ENCODE measurements around the gene SKIC8.

SKIC8 gene

DNA sequence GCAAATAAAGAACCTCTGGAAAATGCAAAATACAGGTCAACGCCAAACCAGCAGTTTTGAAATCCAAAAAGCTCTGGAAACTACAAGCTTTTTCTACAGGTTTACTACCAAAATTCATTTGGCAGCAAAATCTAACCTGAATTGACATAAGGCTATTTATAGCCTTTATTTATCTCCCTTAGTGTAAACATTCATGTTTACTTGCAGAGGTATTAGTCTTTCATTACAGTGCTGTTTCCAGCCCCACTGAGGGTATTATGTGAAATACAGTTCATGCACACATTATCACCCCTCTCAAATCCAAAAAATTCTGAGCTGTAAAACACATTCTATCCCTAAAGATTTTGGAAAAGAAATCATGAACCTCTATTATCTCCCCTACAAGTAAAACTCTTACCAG is 7.2 kb downstream of the SKIC8 start:
- DNase-seq, result no peak

GRCh38 chr15:78291698-78292097 is 7.7 kb downstream of the SKIC8 start:
- DNase-seq, result no peak

GRCh38 chr15:78291052-78291451 is 8.4 kb downstream of the SKIC8 start:
- DNase-seq, result no peak

- no peak for DNase-seq
Observed at GRCh38 chr15:78290222-78290621, 9.2 kb downstream of the SKIC8 start.

- DNase-seq, result no peak
Observed at GRCh38 chr15:78284758-78285157, 14.7 kb downstream of the SKIC8 start.

DNA sequence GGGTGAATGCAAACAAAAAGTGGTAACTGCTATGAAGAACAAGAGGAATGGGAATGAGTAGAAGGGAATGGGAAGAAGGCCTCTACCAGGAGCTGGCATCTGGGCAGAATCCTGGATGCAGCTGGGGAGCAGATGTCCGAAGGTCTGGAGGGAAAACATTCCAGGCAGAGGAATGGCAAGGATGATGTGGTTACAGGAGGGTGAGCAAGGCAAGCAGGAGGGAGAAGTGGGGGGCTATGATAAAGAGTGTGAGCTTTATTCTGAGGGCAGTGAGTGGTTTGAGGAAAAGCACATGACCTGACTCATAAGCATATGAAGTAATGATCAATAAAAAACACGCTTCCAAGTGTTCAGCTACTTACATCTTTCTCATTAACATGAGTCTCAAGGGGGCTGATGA is 17.1 kb downstream of the SKIC8 start:
- DNase-seq, result no peak

- DNase-seq, result peak in 1 of 56 donors; percentile 15
Observed at GRCh38 chr15:78280319-78281072, 18.9 kb downstream of the SKIC8 start.

GRCh38 chr15:78276064-78276943 is 23.1 kb downstream of the SKIC8 start:
- no peak for DNase-seq

DNA sequence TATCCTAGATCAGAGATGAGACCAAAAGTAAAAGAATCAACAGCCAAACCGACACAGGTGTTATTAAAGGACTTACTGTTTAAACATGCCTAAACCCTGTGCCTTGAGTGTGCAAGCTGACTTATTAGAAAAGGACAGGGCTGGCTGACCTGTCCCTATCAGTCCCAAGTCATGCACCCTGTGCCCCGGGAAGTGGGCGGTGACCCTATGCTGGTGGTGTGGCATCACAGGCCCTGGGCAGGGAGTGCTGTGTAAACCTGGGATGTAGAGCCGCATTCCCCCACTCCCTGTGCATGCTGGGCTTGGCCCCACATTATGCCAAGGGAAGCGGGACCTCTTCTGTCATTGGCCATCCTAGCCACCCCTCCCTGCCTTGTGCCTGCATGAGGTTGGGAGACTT is 24.4 kb downstream of the SKIC8 start:
- DNase-seq, result no peak

- peak in 1 of 56 donors; percentile 45 for DNase-seq
Observed at GRCh38 chr15:78272776-78273175, 26.6 kb downstream of the SKIC8 start.

DNA sequence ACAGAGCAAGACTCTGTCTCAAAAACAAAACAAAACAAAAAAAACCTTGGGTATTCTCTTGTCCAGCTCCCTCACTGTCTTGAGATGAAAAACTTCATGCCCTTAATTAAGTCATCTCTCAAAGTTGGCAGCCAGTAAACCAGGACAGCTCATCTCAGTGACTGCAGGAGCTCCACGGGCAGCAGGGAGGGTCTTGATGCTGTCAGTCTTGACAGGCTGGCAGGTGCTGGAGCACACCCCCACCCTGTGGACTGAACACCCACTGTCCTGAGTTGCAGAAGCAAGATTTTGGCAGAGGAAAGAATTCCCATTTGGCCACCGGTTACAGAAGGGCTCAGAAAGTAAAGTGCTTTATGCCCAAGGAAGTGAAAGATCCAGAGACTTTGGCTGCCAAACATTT is 27.1 kb downstream of the SKIC8 start:
- DNase-seq, result no peak

DNA sequence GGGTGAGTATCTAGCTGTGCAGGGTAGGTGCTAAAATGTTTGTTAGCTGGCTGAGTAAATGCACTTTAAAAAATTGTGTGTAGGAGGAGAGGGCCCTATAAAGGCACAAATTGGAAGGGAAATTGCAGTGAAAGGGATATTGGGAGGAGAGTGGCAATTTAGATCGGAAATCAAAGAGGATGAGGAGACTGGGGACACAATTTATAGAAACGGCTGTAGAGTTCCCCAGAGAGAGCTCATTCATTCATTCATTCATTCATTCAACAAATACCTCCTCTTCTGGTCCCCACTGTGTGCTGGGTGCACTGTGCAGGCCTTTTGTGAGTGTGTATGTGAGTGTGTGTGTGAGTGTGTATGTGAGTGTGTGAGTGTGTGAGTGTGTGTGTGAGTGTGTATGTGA is 32.6 kb downstream of the SKIC8 start:
- no peak for DNase-seq

- no peak for DNase-seq
Observed at GRCh38 chr15:78266229-78266628, 33.2 kb downstream of the SKIC8 start.

GRCh38 chr15:78265752-78266224 is 33.6 kb downstream of the SKIC8 start:
- DNase-seq, result peak in 1 of 56 donors; percentile 12

GRCh38 chr15:78265137-78265460 is 34.3 kb downstream of the SKIC8 start:
- DNase-seq, result peak in 3 of 56 donors; percentile 56 to 89 (median 61)

GRCh38 chr15:78264304-78265136 is 34.9 kb downstream of the SKIC8 start, which contains the start of gene DNAJA4:
Gene DNAJA4 (plus strand): TSS chr15:78264562. CDS start chr15:78264764, 202 bp downstream.
- peak in 43 of 56 donors; percentile 16 to 97 (median 62) for DNase-seq

GRCh38 chr15:78263907-78264303 is 35.5 kb downstream of the SKIC8 start:
- no peak for DNase-seq

GRCh38 chr15:78263351-78263781 is 36.0 kb downstream of the SKIC8 start:
- DNase-seq, result no peak

GRCh38 chr15:78261062-78261461 is 38.3 kb downstream of the SKIC8 start:
- no peak for DNase-seq

GRCh38 chr15:78260489-78260888 is 38.9 kb downstream of the SKIC8 start:
- peak in 4 of 56 donors; percentile 16 to 46 (median 19) for DNase-seq

DNA sequence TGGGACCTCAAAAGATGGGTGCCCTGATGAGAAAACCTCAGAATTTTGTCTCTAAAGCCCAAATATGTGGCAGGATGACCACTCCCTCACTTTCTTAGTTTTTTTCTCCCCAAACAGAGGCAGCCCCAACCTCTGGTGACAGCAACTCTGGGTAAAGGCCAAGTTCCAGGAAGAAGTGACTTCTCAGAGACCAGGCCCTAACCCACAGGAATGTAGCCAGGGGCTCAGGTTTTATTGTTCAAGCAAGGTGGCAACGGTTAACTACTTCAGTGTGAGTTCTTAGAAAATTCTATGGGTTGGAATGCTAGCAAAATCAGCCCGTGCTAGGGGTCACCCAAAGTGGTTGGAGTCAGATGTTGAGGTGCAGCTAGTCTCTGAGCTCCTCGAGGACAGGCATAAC is 40.2 kb downstream of the SKIC8 start:
- DNase-seq, result no peak

Data from amygdala (tissue), 56 donors.